ENCODE measurements around the gene TMEM131L. TPM values are rescaled to one million over a fixed set of nuclear protein-coding genes. Genes with fewer than 3 reads are reported as not detected.
"Not testable (repeated sequence)": the region's sequence is repeated elsewhere in the genome, so short reads cannot be mapped to it uniquely, and the experiment has no call there.

The TMEM131L gene
- total and polyA plus RNA-seq, 2 experiments from 2014 or later, result 3.3 to 7.4 TPM

GRCh38 chr4:153468587-153468986, 2.4 kb downstream of the TMEM131L start:
- no peaks in the 10 kb centered on the region for H3K36me3 ChIP-seq
- DNase-seq (ENCODE audit: low read depth in 1 of 2, low spot score in 1 of 2), result no peak
- no peaks in the 10 kb centered on the region for H3K9me3 ChIP-seq (ENCODE audit: low read depth)
- H3K4me3 ChIP-seq, result no peak overlapping the region
- H3K27me3 ChIP-seq, result peaks cover 11% of the 10 kb centered on the region
- H3K4me1 ChIP-seq (ENCODE audit: low read depth), result peaks cover 6% of the 10 kb centered on the region
- no peak overlapping the region for H3K27ac ChIP-seq
- no peak for TF ChIP-seq CTCF (IDR thresholded peaks at IDR 0.05; ENCODE audit: low read depth, low read length)

- Histone ChIP-seq H3K4me1 (ENCODE audit: low read depth) (peaks cover 6% of the 10 kb centered on the region), H3K36me3 (no peaks in the 10 kb centered on the region), H3K27ac (no peak overlapping the region), H3K9me3 (ENCODE audit: low read depth) (no peaks in the 10 kb centered on the region), H3K4me3 (no peak overlapping the region), H3K27me3 (peaks cover 11% of the 10 kb centered on the region)
- no peak for TF ChIP-seq CTCF (IDR thresholded peaks at IDR 0.05; ENCODE audit: low read depth, low read length)
- no peak for DNase-seq (ENCODE audit: low read depth in 1 of 2, low spot score in 1 of 2)
Measured at GRCh38 chr4:153469031-153469430, 2.9 kb downstream of the TMEM131L start.

- not testable (repeated sequence) for H3K4me3 ChIP-seq; H3K27me3 ChIP-seq; DNase-seq (ENCODE audit: low read depth in 1 of 2, low spot score in 1 of 2); H3K4me1 ChIP-seq (ENCODE audit: low read depth); H3K36me3 ChIP-seq; H3K9me3 ChIP-seq (ENCODE audit: low read depth); H3K27ac ChIP-seq
Measured at GRCh38 chr4:153471071-153471697, 5.0 kb downstream of the TMEM131L start.

GRCh38 chr4:153471698-153472093, 5.5 kb downstream of the TMEM131L start:
- H3K9me3 ChIP-seq (ENCODE audit: low read depth), result no peaks in the 10 kb centered on the region
- no peak overlapping the region for H3K27ac ChIP-seq
- no peak for DNase-seq (ENCODE audit: low read depth in 1 of 2, low spot score in 1 of 2)
- no peaks in the 10 kb centered on the region for H3K36me3 ChIP-seq
- TF ChIP-seq CTCF (IDR thresholded peaks at IDR 0.05; ENCODE audit: low read depth, low read length), result no peak
- peaks cover 6% of the 10 kb centered on the region for H3K4me1 ChIP-seq (ENCODE audit: low read depth)
- H3K27me3 ChIP-seq, result no peaks in the 10 kb centered on the region
- no peak overlapping the region for H3K4me3 ChIP-seq

- TF ChIP-seq CTCF (IDR thresholded peaks at IDR 0.05; ENCODE audit: low read depth, low read length), result no peak
- no peak for DNase-seq (ENCODE audit: low read depth in 1 of 2, low spot score in 1 of 2)
- Histone ChIP-seq H3K36me3 (no peaks in the 10 kb centered on the region), H3K27me3 (no peaks in the 10 kb centered on the region), H3K4me3 (no peak overlapping the region), H3K9me3 (ENCODE audit: low read depth) (no peaks in the 10 kb centered on the region), H3K27ac (no peak overlapping the region), H3K4me1 (ENCODE audit: low read depth) (peaks cover 3% of the 10 kb centered on the region)
Measured at GRCh38 chr4:153472122-153473037, 6.2 kb downstream of the TMEM131L start.

- Histone ChIP-seq H3K27me3 (no peaks in the 10 kb centered on the region), H3K27ac (no peak overlapping the region), H3K4me1 (ENCODE audit: low read depth) (no peaks in the 10 kb centered on the region), H3K36me3 (no peaks in the 10 kb centered on the region), H3K9me3 (ENCODE audit: low read depth) (no peaks in the 10 kb centered on the region), H3K4me3 (no peak overlapping the region)
- DNase-seq (ENCODE audit: low read depth in 1 of 2, low spot score in 1 of 2), result no peak
- TF ChIP-seq CTCF (IDR thresholded peaks at IDR 0.05; ENCODE audit: low read depth, low read length), result no peak
Measured at GRCh38 chr4:153474251-153474650, 8.1 kb downstream of the TMEM131L start.

All from cardiac muscle cell (in vitro differentiated cells and primary cell).